GM23248 (cell line): ENCODE results near the gene EVX2. TPM values are rescaled to one million over a fixed set of nuclear protein-coding genes. Genes with fewer than 3 reads are reported as not detected.
A peak's percentile ranks its signal among the peaks of the same experiment; 100 is the strongest.

Experiments
- DNase-seq: peaks from one replicate; pipeline ENCODE4 v3.0.0-alpha.2; 2015
- H2AFZ ChIP-seq: fragments of 200-600 bp; sonication (generic); 2 replicates; pipeline ENCODE4 v1.6.1; 2016; ENCODE audit warnings: antibody characterized with exemption
- H3F3A ChIP-seq: fragments of 200-600 bp; sonication (generic); 2 replicates; pipeline ENCODE4 v1.6.1; 2016; ENCODE audit warnings: mild to moderate bottlenecking, antibody characterized with exemption, mixed run types; ENCODE audit not compliant: insufficient read depth
- H3K27ac ChIP-seq: fragments of 200-600 bp; sonication (generic); 2 replicates; pipeline ENCODE4 v1.5.1; 2016; ENCODE audit warnings: mild to moderate bottlenecking
- H3K27me3 ChIP-seq: fragments of 200-600 bp; sonication (generic); replicated peaks from 2 replicates; pipeline ENCODE4 v1.6.1; 2016; ENCODE audit warnings: mild to moderate bottlenecking; ENCODE audit not compliant: insufficient read depth
- H3K36me3 ChIP-seq: fragments of 200-600 bp; sonication (generic); 2 replicates; pipeline ENCODE4 v1.6.1; 2016; ENCODE audit warnings: low read depth, mild to moderate bottlenecking
- H3K4me1 ChIP-seq: fragments of 200-600 bp; sonication (generic); 2 replicates; pipeline ENCODE4 v1.6.1; 2016; ENCODE audit warnings: mild to moderate bottlenecking; ENCODE audit not compliant: insufficient read depth
- H3K4me2 ChIP-seq: fragments of 200-600 bp; sonication (generic); one replicate; pipeline ENCODE4 v1.6.1; 2016; ENCODE audit warnings: mild to moderate bottlenecking; ENCODE audit not compliant: unreplicated experiment
- H3K4me3 ChIP-seq: fragments of 200-600 bp; sonication (generic); 2 replicates; pipeline ENCODE4 v1.5.1; 2016; ENCODE audit warnings: mild to moderate bottlenecking
- H3K79me2 ChIP-seq: fragments of 200-600 bp; sonication (generic); 2 replicates; pipeline ENCODE4 v1.6.1; 2016; ENCODE audit warnings: mild to moderate bottlenecking; ENCODE audit not compliant: insufficient read depth
- H3K9ac ChIP-seq: fragments of 200-600 bp; sonication (generic); 2 replicates; pipeline ENCODE4 v1.6.1; 2016; ENCODE audit warnings: mild to moderate bottlenecking
- H3K9me2 ChIP-seq: fragments of 200-600 bp; sonication (generic); 2 replicates; pipeline ENCODE4 v1.6.1; 2016; ENCODE audit warnings: mixed run types, mild to moderate bottlenecking, moderate library complexity; ENCODE audit not compliant: insufficient read depth
- H3K9me3 ChIP-seq: fragments of 200-600 bp; sonication (generic); one replicate; pipeline ENCODE4 v1.6.1; 2017; ENCODE audit warnings: low read depth
- H4K20me1 ChIP-seq: fragments of 200-600 bp; sonication (generic); 2 replicates; pipeline ENCODE4 v1.6.0; 2016; ENCODE audit not compliant: insufficient read depth
- EZH2 ChIP-seq: fragments of 200-600 bp; sonication (generic); IDR thresholded peaks from 2 replicates; pipeline ENCODE4 v1.6.1; 2018; ENCODE audit warnings: antibody characterized with exemption, mild to moderate bottlenecking; ENCODE audit not compliant: insufficient read depth, poor library complexity, severe bottlenecking
- EZH2phosphoT487 ChIP-seq: fragments of 200-600 bp; sonication (generic); IDR thresholded peaks from 2 replicates; pipeline ENCODE4 v1.6.1; 2018; ENCODE audit warnings: antibody characterized with exemption, moderate library complexity, mild to moderate bottlenecking, low read depth; ENCODE audit not compliant: insufficient read depth
- WGBS, 2 experiments: methylation state at CpG; one replicate each; pipeline ENCODE4 v1.1.6; 2015 to 2017; ENCODE audit warnings: low lambda C conversion rate in 2 of 2, low coverage in 1 of 2; ENCODE audit errors: missing lambda C conversion rate in 2 of 2; 5-methylcytosine and 5-hydroxymethylcytosine counted together
- in situ Hi-C: fragments of 300-500 bp; cut with MboI; formaldehyde crosslinking; loops from 2 replicates; pipeline ENCODE4 v1.15.0; 2020
- polyA plus RNA-seq: library from polyadenylated mRNA; unstranded; fragments of >200 nt; fragmentation: Nextera tagmentation; extraction: Ambion mirVana; gene quantifications from 2 replicates; pipeline ENCODE4 v1.2.1, GENCODE V29; 2016
- total RNA-seq: library from RNA; depleted of rRNA; stranded (reverse); fragments of >200 nt; shearing (Covaris generic); gene quantifications from 2 replicates; pipeline ENCODE4 v1.2.3, GENCODE V29; 2014

EVX2 gene
- total and polyA plus RNA-seq, 2 experiments from 2014 or later = not detected

DNA sequence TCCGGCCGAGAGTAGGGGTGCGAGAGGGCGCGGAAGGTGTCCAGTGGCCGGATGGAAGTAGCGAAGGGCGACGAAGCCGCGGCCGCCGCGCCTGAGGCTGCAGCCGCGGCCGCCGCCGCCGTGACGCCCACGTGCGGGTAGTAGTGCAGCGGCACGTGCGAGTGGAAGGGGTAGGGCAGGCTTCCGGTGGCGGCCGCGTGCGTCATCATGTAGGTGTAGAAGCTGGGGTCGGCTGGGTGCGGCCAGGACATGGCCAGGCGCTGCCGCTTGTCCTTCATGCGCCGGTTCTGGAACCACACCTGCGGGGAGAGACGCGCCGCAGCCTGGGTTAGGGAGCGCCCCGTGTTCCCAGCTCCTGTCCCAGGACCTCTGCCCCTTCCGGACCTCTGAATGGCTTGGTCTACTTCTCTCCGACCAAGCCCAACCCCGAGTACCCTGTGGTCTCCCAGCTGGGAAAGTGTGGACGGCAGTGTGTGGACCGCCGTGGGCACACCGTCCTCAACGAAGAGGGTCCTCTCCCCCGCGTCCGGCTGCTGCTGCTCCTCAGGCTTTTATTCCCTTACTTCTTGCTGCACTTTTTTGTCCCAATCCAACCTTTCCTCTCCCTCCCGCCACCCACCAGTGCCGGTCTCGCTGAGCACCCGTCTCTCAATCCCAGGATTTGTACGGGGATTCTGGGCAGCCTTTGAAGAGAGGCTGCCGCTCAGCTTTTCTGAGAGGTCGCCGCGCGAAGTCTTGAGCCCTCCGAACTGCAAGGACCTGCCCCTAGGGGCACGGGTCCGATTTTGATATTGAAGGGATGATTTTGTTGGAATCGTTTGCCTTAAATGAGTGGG lies 3.0 kb downstream of the EVX2 start:
- TF ChIP-seq EZH2phosphoT487 (no peak; the same call in 1 of the 2 replicates), EZH2 (no peak)
- peak; percentile 75 for DNase-seq
- H3K27me3 ChIP-seq = peaks cover 91% of the 10 kb centered on the region
- no peaks in the 10 kb centered on the region for H3F3A ChIP-seq
- H3K4me1 ChIP-seq = no peaks in the 10 kb centered on the region
- no peaks in the 10 kb centered on the region for H3K9me3 ChIP-seq
- H3K9me2 ChIP-seq = no peaks in the 10 kb centered on the region
- WGBS, 2 experiments = 11 to 13% methylated on average over 67 to 68 of the region's 68 CpGs
- no peaks in the 10 kb centered on the region for H3K36me3 ChIP-seq
- no peak overlapping the region for H3K9ac ChIP-seq
- no peaks in the 10 kb centered on the region for H3K79me2 ChIP-seq
- H3K4me3 ChIP-seq = peak overlapping the region; percentile 63
- no peak overlapping the region for H3K27ac ChIP-seq
- H4K20me1 ChIP-seq = no peaks in the 10 kb centered on the region
- in situ Hi-C loops = no loop called here
- H3K4me2 ChIP-seq = no peak overlapping the region
- peak overlapping the region; percentile 50 for H2AFZ ChIP-seq

DNA sequence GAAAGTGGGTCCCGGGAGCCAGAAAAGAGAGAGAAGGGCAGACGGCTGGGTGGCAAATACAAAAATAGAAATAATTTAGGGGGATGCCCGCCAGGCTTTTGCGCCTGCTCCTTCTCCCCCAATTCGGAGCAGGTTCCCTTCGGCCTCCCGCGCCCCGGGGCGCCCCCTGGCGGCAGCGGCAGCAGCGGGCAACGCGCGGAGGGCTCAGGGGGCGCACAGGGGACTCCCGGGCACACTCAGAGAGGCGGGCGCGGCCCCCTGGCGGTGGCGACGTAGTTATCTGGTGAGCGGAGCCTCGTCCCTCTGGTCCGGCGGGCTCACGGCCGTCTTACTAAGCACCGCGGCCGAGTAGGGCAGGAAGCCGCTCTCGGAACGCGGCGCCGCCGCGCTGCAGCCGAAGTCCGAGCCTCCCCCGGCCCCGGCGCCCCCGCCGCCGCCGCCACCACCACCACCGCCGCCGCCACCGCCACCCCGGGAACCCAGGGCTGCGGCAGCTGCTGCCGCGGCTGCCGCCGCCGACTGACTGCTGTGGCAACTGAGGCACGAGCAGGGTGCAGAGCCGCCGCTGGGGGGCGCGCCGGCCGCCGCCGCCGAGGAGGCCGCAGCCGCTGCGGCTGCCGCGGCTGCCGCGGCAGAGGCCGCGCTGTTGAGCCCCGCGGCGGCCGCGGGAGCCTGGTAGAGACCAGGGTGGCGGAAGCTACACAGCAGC lies 3.8 kb downstream of the EVX2 start:
- no peaks in the 10 kb centered on the region for H3K4me1 ChIP-seq

DNA sequence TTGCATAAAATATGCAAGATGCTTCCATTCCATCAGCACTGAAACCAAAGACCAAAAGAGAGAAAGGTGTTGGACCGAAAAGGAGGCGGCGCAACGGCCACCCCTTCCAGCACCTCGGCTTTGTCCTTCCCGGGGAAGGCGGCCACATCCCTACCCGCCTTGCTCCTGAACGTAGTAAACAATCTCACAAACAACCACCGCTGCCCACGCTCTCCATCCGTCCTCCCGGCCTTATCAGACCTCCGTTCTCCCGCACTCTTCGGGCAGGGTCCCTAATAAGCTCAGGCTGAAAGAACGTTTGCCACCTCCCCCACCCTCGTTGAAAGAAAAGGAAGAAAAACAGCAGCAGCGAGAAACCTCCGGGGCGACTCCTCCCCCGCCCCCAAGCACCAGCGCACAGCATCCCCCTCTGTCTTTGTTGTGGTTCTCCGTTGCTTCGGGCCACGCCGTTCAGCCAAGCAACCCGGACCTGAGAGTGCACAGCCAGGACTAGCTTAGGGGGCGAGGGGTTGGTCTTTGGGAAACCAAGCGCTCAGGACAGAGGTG lies 4.4 kb downstream of the EVX2 start:
- Histone ChIP-seq H3F3A (no peaks in the 10 kb centered on the region), H3K4me3 (peak overlapping the region; percentile 63), H3K4me1 (no peaks in the 10 kb centered on the region), H3K4me2 (peak overlapping the region; percentile 70), H3K79me2 (no peaks in the 10 kb centered on the region), H3K36me3 (no peaks in the 10 kb centered on the region), H3K9me3 (no peaks in the 10 kb centered on the region), H2AFZ (peak overlapping the region; percentile 61), H3K27me3 (peaks cover 91% of the 10 kb centered on the region), H3K27ac (no peak overlapping the region), H4K20me1 (no peaks in the 10 kb centered on the region), H3K9ac (no peak overlapping the region), H3K9me2 (no peaks in the 10 kb centered on the region)
- DNase-seq = no peak
- 11 to 16% methylated on average over 29 to 30 of the region's 30 CpGs for WGBS, 2 experiments
- in situ Hi-C loops = loop anchor here (5.0 to 10.0 kb wide), 2 partner anchors 392 to 715 kb away; no protein-coding TSS in a partner anchor
- TF ChIP-seq EZH2phosphoT487 (no peak), EZH2 (no peak)

More for the DNA sequence above, 3.8 kb downstream of the EVX2 start:
- Histone ChIP-seq H3F3A (no peaks in the 10 kb centered on the region), H3K79me2 (no peaks in the 10 kb centered on the region), H3K4me3 (peak overlapping the region; percentile 63), H3K9me2 (no peaks in the 10 kb centered on the region), H3K36me3 (no peaks in the 10 kb centered on the region), H2AFZ (peak overlapping the region; percentile 61), H3K27ac (no peak overlapping the region), H3K4me2 (peak overlapping the region; percentile 70), H3K9ac (no peak overlapping the region), H4K20me1 (no peaks in the 10 kb centered on the region), H3K9me3 (no peaks in the 10 kb centered on the region), H3K27me3 (peaks cover 91% of the 10 kb centered on the region)
- no peak for TF ChIP-seq EZH2
- TF ChIP-seq EZH2phosphoT487 = no peak
- 2 to 3% methylated on average over 52 to 62 of the region's 86 CpGs for WGBS, 2 experiments
- in situ Hi-C loops = loop anchor here (5.0 to 10.0 kb wide), 2 partner anchors 393 to 715 kb away; no protein-coding TSS in a partner anchor
- peak; percentile 91 for DNase-seq

DNA sequence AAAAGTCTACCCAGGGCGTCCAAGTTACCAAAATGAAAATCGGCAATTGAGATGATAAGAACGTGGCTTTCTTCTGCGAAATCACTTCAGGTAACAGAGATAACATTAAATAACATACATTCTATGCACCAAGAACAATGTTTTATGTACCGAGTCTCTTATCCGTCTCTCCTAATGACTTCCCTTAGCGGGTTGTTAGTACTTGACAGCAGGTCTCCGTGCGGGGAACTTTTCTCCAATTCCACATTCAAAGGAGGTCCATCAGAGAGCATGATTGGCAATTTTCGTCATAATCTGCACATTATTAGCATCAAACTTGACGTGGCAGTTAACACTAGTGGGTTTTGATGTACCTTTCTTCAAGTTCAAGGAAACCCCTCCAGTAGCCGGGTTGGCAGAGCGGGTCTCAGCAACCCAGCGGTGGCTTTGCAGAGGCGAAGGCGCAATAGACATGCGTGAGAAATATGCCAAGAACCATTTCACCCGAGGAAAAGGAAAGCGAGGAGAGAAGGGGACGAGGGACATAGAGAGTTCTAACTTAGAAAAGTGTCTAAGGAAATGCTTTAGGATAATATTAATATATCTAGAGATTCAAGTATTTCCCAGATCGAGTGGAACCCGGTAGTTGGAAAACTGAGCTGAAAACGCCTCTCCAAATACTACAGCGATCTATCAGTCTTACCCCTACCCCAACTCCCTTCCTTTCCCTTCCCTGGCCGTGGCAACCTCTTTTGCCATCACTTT lies 5.0 kb downstream of the EVX2 start:
- Histone ChIP-seq H3K27ac (no peak overlapping the region), H3K4me3 (peak overlapping the region; percentile 63), H3K9me2 (no peaks in the 10 kb centered on the region), H4K20me1 (no peaks in the 10 kb centered on the region), H2AFZ (peak overlapping the region; percentile 61; the same call in 1 of the 2 replicates), H3K4me1 (no peaks in the 10 kb centered on the region), H3K9me3 (no peaks in the 10 kb centered on the region), H3K27me3 (peaks cover 89% of the 10 kb centered on the region), H3K36me3 (no peaks in the 10 kb centered on the region), H3K9ac (no peak overlapping the region), H3F3A (no peaks in the 10 kb centered on the region), H3K4me2 (peak overlapping the region; percentile 70), H3K79me2 (no peaks in the 10 kb centered on the region)
- no peak for DNase-seq
- TF ChIP-seq EZH2 (no peak), EZH2phosphoT487 (no peak)
- 28 to 31% methylated on average over 25 of the region's 25 CpGs for WGBS, 2 experiments
- in situ Hi-C loops = loop anchor here (5.0 to 10.0 kb wide), 2 partner anchors 391 to 714 kb away; no protein-coding TSS in a partner anchor
